Ishikawa (cell line): ENCODE results near the gene HBA2.

Experiments
- CEBPB ChIP-seq: IDR thresholded peaks from 2 replicates; pipeline ENCODE4 v1.6.1; 2012
- CREB1 ChIP-seq: IDR thresholded peaks from 2 replicates; pipeline ENCODE4 v1.6.1; 2012; ENCODE audit warnings: low read depth
- EGR1 ChIP-seq: IDR thresholded peaks from 2 replicates; pipeline ENCODE4 v1.6.1; 2012
- EP300 ChIP-seq: IDR thresholded peaks from 2 replicates; pipeline ENCODE4 v1.6.1; 2012; ENCODE audit warnings: borderline replicate concordance
- FOXM1 ChIP-seq: IDR thresholded peaks from 2 replicates; pipeline ENCODE4 v1.6.1; 2012; ENCODE audit warnings: low read depth, borderline replicate concordance
- NFIC ChIP-seq: IDR thresholded peaks from 2 replicates; pipeline ENCODE4 v1.6.1; 2012
- RAD21 ChIP-seq: IDR thresholded peaks from 2 replicates; pipeline ENCODE4 v1.6.1; 2012; ENCODE audit warnings: low read depth
- TAF1 ChIP-seq: IDR thresholded peaks from 2 replicates; pipeline ENCODE4 v1.6.1; 2012; ENCODE audit warnings: low read depth, mild to moderate bottlenecking
- TCF12 ChIP-seq: IDR thresholded peaks from 2 replicates; pipeline ENCODE4 v1.6.1; 2012; ENCODE audit warnings: low read depth
- TEAD4 ChIP-seq: IDR thresholded peaks from 2 replicates; pipeline ENCODE4 v1.6.1; 2012
- YY1 ChIP-seq: IDR thresholded peaks from 2 replicates; pipeline ENCODE4 v1.6.1; 2012; ENCODE audit warnings: low read depth
- ZBTB7A ChIP-seq: IDR thresholded peaks from 2 replicates; pipeline ENCODE4 v1.6.1; 2012; ENCODE audit warnings: low read depth
- TF ChIP-seq, protein P1 (sequence below): IDR thresholded peaks from 2 replicates; pipeline ENCODE4 v1.6.1; 2012
- TF ChIP-seq, protein P2 (sequence below): IDR thresholded peaks from 2 replicates; pipeline ENCODE4 v1.6.1; 2012
- TF ChIP-seq, protein P3 (sequence below): IDR thresholded peaks from 2 replicates; pipeline ENCODE4 v1.6.1; 2012; ENCODE audit warnings: low read depth, mild to moderate bottlenecking

Gene HBA2

DNA sequence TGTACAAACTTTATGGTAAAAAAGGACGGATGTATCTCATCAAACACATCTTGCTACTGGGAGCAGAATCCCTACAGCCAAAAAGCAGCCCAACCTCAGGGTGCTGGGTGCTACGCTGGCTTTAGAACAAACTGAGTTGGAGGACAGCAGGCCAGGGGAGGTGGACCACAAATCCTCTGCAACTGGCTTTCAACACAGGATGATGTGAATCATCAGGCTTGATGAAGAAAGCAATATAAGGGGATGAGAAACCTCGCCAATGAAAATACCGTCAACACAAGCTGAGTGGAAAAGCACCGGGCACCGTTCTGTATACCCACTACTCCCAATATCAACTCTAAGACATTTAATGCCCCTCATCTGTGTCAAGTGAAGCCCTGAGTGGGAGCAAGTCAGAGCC, 21.8 kb downstream of the HBA2 start:
- TF ChIP-seq YY1 (no peak), TEAD4 (no peak), RAD21 (no peak), TCF12 (no peak), EP300 (no peak), CEBPB (no peak), FOXM1 (no peak), ZBTB7A (no peak), CREB1 (no peak), NFIC (no peak), EGR1 (no peak)
- TF ChIP-seq, protein P1, sequence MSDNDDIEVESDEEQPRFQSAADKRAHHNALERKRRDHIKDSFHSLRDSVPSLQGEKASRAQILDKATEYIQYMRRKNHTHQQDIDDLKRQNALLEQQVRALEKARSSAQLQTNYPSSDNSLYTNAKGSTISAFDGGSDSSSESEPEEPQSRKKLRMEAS, result no peak
- TF ChIP-seq, protein P2, sequence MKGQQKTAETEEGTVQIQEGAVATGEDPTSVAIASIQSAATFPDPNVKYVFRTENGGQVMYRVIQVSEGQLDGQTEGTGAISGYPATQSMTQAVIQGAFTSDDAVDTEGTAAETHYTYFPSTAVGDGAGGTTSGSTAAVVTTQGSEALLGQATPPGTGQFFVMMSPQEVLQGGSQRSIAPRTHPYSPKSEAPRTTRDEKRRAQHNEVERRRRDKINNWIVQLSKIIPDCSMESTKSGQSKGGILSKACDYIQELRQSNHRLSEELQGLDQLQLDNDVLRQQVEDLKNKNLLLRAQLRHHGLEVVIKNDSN, result no peak
- TF ChIP-seq, protein P3, sequence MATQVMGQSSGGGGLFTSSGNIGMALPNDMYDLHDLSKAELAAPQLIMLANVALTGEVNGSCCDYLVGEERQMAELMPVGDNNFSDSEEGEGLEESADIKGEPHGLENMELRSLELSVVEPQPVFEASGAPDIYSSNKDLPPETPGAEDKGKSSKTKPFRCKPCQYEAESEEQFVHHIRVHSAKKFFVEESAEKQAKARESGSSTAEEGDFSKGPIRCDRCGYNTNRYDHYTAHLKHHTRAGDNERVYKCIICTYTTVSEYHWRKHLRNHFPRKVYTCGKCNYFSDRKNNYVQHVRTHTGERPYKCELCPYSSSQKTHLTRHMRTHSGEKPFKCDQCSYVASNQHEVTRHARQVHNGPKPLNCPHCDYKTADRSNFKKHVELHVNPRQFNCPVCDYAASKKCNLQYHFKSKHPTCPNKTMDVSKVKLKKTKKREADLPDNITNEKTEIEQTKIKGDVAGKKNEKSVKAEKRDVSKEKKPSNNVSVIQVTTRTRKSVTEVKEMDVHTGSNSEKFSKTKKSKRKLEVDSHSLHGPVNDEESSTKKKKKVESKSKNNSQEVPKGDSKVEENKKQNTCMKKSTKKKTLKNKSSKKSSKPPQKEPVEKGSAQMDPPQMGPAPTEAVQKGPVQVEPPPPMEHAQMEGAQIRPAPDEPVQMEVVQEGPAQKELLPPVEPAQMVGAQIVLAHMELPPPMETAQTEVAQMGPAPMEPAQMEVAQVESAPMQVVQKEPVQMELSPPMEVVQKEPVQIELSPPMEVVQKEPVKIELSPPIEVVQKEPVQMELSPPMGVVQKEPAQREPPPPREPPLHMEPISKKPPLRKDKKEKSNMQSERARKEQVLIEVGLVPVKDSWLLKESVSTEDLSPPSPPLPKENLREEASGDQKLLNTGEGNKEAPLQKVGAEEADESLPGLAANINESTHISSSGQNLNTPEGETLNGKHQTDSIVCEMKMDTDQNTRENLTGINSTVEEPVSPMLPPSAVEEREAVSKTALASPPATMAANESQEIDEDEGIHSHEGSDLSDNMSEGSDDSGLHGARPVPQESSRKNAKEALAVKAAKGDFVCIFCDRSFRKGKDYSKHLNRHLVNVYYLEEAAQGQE, result no peak

DNA sequence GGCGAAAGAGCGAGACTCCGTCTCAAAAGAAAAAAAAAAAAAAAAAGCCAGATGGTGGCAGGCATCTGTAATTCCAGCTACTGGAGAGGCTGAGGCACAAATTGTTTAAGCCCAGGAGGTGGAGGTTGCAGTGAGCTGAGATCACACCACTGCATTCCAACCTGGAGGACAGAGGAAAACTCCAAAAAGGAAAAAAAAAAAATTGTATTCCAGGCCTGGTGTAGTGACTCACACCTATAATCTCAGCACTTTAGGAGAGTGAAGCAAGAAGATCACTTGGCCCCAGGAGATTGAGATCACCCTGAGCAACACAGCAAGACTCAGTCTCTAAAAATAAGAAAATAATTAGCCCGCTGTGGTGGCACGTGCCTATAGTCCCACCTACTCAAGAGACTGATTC, 27.7 kb downstream of the HBA2 start:
- TF ChIP-seq, protein P2, result no peak
- TF ChIP-seq, protein P3, result no peak
- no peak for TF ChIP-seq YY1
- no peak for TF ChIP-seq TEAD4
- no peak for TF ChIP-seq CEBPB
- TF ChIP-seq TCF12, result no peak
- no peak for TF ChIP-seq EP300
- no peak for TF ChIP-seq FOXM1
- no peak for TF ChIP-seq RAD21
- no peak for TF ChIP-seq CREB1
- no peak for TF ChIP-seq TAF1
- no peak for TF ChIP-seq EGR1
- TF ChIP-seq NFIC, result no peak
- TF ChIP-seq, protein P1, result no peak
- TF ChIP-seq ZBTB7A, result no peak

DNA sequence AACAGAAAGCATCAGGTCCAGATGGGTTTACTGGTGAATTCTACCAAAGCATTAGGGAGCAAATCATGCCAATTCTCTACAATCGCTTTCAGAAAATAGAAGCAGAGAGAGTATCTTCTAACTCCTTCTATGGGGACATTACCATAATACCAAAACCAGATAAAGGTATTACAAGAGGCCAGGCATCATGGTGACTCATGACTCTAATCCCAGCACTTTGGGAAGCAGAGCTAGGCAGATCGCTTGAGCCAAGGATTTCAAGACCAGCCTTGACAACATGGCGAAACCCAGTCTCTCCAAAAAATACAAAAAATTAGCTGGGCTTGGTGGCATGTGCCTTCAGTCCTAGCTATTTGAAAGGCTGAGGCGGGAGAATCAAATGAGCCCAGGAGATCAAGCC, 30.6 kb downstream of the HBA2 start:
- TF ChIP-seq ZBTB7A (no peak), TCF12 (no peak), CREB1 (no peak), EP300 (no peak), CEBPB (no peak), NFIC (no peak), EGR1 (no peak), FOXM1 (no peak), TEAD4 (no peak), RAD21 (no peak), YY1 (no peak), TAF1 (no peak)
- TF ChIP-seq, protein P3, result no peak
- TF ChIP-seq, protein P1, result no peak
- TF ChIP-seq, protein P2, result no peak

GRCh38 chr16:212999-213398, 40.3 kb downstream of the HBA2 start:
- no peak for TF ChIP-seq TCF12
- no peak for TF ChIP-seq TEAD4
- TF ChIP-seq RAD21, result no peak
- no peak for TF ChIP-seq CREB1
- TF ChIP-seq TAF1, result no peak
- no peak for TF ChIP-seq FOXM1
- TF ChIP-seq EP300, result no peak
- TF ChIP-seq, protein P1, result no peak
- TF ChIP-seq EGR1, result no peak
- TF ChIP-seq, protein P2, result no peak
- no peak for TF ChIP-seq ZBTB7A
- TF ChIP-seq YY1, result no peak
- TF ChIP-seq NFIC, result no peak
- TF ChIP-seq CEBPB, result no peak
- TF ChIP-seq, protein P3, result no peak
